ENCODE results near the gene ZG16.
A peak's percentile ranks its signal among the peaks of the same experiment; 100 is the strongest.

The ZG16 gene

DNA sequence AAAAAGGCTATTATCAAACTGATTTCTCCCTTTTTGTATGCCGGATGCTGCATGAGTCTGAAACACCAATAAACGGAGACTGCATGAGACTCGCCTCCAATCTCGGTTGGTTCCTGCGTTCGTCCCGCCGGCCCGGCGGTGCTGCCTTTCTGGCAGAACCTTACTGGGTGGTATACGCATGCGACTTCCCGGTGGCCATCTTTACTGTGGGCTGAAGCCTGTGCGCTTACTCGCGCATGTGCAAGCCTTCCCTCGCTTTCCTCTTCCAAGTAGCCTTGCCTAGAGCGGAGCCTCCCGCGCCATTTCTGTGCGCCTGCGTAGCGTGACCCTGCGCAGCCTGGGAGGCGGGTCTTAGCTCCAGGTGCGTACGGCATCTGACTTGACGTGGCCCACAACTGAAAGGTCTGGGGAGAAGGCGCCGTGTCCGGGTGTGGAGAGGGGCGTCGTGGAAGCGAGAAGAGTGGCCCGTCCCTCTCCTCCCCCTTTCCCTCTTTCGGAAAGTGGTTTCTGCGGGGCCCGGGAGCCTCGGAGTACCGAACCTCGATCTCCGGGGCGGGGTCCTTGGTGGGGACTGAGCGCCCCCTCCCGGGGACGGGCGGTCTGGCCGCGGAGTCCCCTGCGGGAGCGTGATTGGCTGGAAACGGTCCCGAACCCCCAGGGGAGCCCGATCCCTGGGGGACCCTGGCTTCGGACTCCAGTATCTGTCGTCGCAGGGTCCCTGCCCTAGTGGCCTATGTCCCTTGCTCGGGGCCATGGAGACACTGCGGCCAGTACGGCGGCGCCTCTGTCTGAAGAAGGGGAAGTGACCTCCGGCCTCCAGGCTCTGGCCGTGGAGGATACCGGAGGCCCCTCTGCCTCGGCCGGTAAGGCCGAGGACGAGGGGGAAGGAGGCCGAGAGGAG lies 38.0 kb downstream of the ZG16 start, which contains the start of gene PAGR1:
Gene PAGR1 (plus strand): TSS at position 360 of the 901 bp plus-strand sequence. CDS start 374 bp downstream, at position 734.
- TF ChIP-seq CEBPB (IDR thresholded peaks at IDR 0.05) (no peak), NFIC (IDR thresholded peaks at IDR 0.05) (peak; percentile 33; the same call in 1 of the 2 replicates), TCF12 (IDR thresholded peaks at IDR 0.05; ENCODE audit: low read depth) (peak; percentile 41), TEAD4 (IDR thresholded peaks at IDR 0.05) (no peak), FOXM1 (IDR thresholded peaks at IDR 0.05; ENCODE audit: borderline replicate concordance, low read depth) (no peak), MAX (IDR thresholded peaks at IDR 0.05) (peak; percentile 92), RAD21 (IDR thresholded peaks at IDR 0.05; ENCODE audit: low read depth) (peak; percentile 56; the same call in 1 of the 2 replicates), CREB1 (IDR thresholded peaks at IDR 0.05; ENCODE audit: low read depth) (peak; percentile 36), YY1 (IDR thresholded peaks at IDR 0.05; ENCODE audit: low read depth) (peak; percentile 99), TAF1 (IDR thresholded peaks at IDR 0.05; ENCODE audit: low read depth) (peak; percentile 77), EP300 (IDR thresholded peaks at IDR 0.05; ENCODE audit: borderline replicate concordance) (0 out of 2 replicates have a peak, but pooled peaks have one; percentile 27), EGR1 (IDR thresholded peaks at IDR 0.05) (peak; percentile 33; the same call in 1 of the 2 replicates), ZBTB7A (IDR thresholded peaks at IDR 0.05; ENCODE audit: low read depth) (no peak; the same call in 1 of the 2 replicates)
- TF ChIP-seq, protein P1, sequence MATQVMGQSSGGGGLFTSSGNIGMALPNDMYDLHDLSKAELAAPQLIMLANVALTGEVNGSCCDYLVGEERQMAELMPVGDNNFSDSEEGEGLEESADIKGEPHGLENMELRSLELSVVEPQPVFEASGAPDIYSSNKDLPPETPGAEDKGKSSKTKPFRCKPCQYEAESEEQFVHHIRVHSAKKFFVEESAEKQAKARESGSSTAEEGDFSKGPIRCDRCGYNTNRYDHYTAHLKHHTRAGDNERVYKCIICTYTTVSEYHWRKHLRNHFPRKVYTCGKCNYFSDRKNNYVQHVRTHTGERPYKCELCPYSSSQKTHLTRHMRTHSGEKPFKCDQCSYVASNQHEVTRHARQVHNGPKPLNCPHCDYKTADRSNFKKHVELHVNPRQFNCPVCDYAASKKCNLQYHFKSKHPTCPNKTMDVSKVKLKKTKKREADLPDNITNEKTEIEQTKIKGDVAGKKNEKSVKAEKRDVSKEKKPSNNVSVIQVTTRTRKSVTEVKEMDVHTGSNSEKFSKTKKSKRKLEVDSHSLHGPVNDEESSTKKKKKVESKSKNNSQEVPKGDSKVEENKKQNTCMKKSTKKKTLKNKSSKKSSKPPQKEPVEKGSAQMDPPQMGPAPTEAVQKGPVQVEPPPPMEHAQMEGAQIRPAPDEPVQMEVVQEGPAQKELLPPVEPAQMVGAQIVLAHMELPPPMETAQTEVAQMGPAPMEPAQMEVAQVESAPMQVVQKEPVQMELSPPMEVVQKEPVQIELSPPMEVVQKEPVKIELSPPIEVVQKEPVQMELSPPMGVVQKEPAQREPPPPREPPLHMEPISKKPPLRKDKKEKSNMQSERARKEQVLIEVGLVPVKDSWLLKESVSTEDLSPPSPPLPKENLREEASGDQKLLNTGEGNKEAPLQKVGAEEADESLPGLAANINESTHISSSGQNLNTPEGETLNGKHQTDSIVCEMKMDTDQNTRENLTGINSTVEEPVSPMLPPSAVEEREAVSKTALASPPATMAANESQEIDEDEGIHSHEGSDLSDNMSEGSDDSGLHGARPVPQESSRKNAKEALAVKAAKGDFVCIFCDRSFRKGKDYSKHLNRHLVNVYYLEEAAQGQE (IDR thresholded peaks at IDR 0.05; ENCODE audit: low read depth) = no peak
- TF ChIP-seq, protein P2, sequence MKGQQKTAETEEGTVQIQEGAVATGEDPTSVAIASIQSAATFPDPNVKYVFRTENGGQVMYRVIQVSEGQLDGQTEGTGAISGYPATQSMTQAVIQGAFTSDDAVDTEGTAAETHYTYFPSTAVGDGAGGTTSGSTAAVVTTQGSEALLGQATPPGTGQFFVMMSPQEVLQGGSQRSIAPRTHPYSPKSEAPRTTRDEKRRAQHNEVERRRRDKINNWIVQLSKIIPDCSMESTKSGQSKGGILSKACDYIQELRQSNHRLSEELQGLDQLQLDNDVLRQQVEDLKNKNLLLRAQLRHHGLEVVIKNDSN (IDR thresholded peaks at IDR 0.05) = 0 out of 2 replicates have a peak, but pooled peaks have one; percentile 35

GRCh38 chr16:29816694-29817441 lies 38.8 kb downstream of the ZG16 start:
- no peak for TF ChIP-seq TEAD4 (IDR thresholded peaks at IDR 0.05)
- TF ChIP-seq NFIC (IDR thresholded peaks at IDR 0.05) = no peak
- 0 out of 2 replicates have a peak, but pooled peaks have one; percentile 42 for TF ChIP-seq EGR1 (IDR thresholded peaks at IDR 0.05)
- peak; percentile 54; the same call in 1 of the 2 replicates for TF ChIP-seq MAX (IDR thresholded peaks at IDR 0.05)
- no peak for TF ChIP-seq CREB1 (IDR thresholded peaks at IDR 0.05; ENCODE audit: low read depth)
- TF ChIP-seq, protein P2 (IDR thresholded peaks at IDR 0.05) = 0 out of 2 replicates have a peak, but pooled peaks have one; percentile 20

DNA sequence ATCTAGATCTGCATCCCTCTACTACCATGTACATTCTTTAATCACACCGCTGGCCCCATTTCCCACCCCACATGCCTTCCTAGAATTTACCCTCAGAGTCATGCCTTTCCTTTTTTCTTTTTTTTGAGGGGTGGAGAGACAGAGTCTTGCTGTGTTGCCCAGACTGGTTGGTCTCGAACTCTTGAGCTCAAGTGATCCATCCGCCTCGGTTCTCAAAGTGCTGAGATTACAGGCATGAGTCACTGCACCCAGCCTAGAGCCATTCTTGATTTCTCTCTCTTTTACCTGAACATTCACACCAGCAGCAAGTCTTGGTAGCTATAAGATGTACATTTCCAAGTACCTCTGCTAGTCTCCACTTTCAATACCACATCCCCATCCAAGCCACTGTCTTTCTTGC lies 40.0 kb downstream of the ZG16 start:
- no peak for TF ChIP-seq CREB1 (IDR thresholded peaks at IDR 0.05; ENCODE audit: low read depth)
- TF ChIP-seq, protein P1 (IDR thresholded peaks at IDR 0.05; ENCODE audit: low read depth) = no peak
- no peak for TF ChIP-seq ZBTB7A (IDR thresholded peaks at IDR 0.05; ENCODE audit: low read depth)
- TF ChIP-seq TEAD4 (IDR thresholded peaks at IDR 0.05) = no peak
- TF ChIP-seq, protein P2 (IDR thresholded peaks at IDR 0.05) = no peak
- TF ChIP-seq FOXM1 (IDR thresholded peaks at IDR 0.05; ENCODE audit: borderline replicate concordance, low read depth) = no peak
- TF ChIP-seq EP300 (IDR thresholded peaks at IDR 0.05; ENCODE audit: borderline replicate concordance) = no peak
- TF ChIP-seq TAF1 (IDR thresholded peaks at IDR 0.05; ENCODE audit: low read depth) = no peak
- no peak for TF ChIP-seq NFIC (IDR thresholded peaks at IDR 0.05)
- no peak for TF ChIP-seq RAD21 (IDR thresholded peaks at IDR 0.05; ENCODE audit: low read depth)
- TF ChIP-seq CEBPB (IDR thresholded peaks at IDR 0.05) = no peak
- no peak for TF ChIP-seq YY1 (IDR thresholded peaks at IDR 0.05; ENCODE audit: low read depth)
- TF ChIP-seq TCF12 (IDR thresholded peaks at IDR 0.05; ENCODE audit: low read depth) = no peak

DNA sequence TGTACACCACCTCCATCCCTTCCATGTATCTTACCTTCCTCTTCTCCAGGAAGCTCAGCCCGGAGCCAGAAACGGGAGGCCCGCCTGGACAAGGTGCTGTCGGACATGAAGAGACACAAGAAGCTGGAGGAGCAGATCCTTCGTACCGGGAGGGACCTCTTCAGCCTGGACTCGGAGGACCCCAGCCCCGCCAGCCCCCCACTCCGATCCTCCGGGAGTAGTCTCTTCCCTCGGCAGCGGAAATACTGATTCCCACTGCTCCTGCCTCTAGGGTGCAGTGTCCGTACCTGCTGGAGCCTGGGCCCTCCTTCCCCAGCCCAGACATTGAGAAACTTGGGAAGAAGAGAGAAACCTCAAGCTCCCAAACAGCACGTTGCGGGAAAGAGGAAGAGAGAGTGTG lies 41.5 kb downstream of the ZG16 start:
- no peak for TF ChIP-seq FOXM1 (IDR thresholded peaks at IDR 0.05; ENCODE audit: borderline replicate concordance, low read depth)
- TF ChIP-seq, protein P2 (IDR thresholded peaks at IDR 0.05) = no peak
- no peak for TF ChIP-seq MAX (IDR thresholded peaks at IDR 0.05)
- TF ChIP-seq TAF1 (IDR thresholded peaks at IDR 0.05; ENCODE audit: low read depth) = no peak
- TF ChIP-seq NFIC (IDR thresholded peaks at IDR 0.05) = no peak
- TF ChIP-seq ZBTB7A (IDR thresholded peaks at IDR 0.05; ENCODE audit: low read depth) = no peak
- no peak for TF ChIP-seq EP300 (IDR thresholded peaks at IDR 0.05; ENCODE audit: borderline replicate concordance)
- no peak for TF ChIP-seq RAD21 (IDR thresholded peaks at IDR 0.05; ENCODE audit: low read depth)
- TF ChIP-seq EGR1 (IDR thresholded peaks at IDR 0.05) = no peak
- no peak for TF ChIP-seq CEBPB (IDR thresholded peaks at IDR 0.05)
- no peak for TF ChIP-seq TCF12 (IDR thresholded peaks at IDR 0.05; ENCODE audit: low read depth)
- TF ChIP-seq, protein P1 (IDR thresholded peaks at IDR 0.05; ENCODE audit: low read depth) = no peak
- no peak for TF ChIP-seq TEAD4 (IDR thresholded peaks at IDR 0.05)
- TF ChIP-seq YY1 (IDR thresholded peaks at IDR 0.05; ENCODE audit: low read depth) = no peak
- TF ChIP-seq CREB1 (IDR thresholded peaks at IDR 0.05; ENCODE audit: low read depth) = no peak
